PC-3 (cell line): ENCODE results near the gene ALS2CL. TPM values are rescaled to one million over a fixed set of nuclear protein-coding genes. Genes with fewer than 3 reads are reported as not detected.

ENCODE experiments used
- ATAC-seq: fragments of 200-7000 bp; cut with Tn5 transposase; 2 replicates; pipeline ENCODE4 v1.9.1; 2020; ENCODE audit warnings: mild to moderate bottlenecking, moderate library complexity
- BruUV-seq: library from RNA; stranded (reverse); fragments of 400-500 nt; replicated peaks from 2 replicates; lab custom pipeline; 2021; lab: Mats Ljungman, UMichigan
- CTCF ChIA-PET: fragments of 300-600 bp; sonication (Branson Sonifier 250); formaldehyde crosslinking; loops from one replicate; lab custom pipeline; 2022; ENCODE audit warnings: antibody characterized with exemption; lab: Charles Lee
- POLR2A ChIA-PET: fragments of 300-600 bp; sonication (Branson Sonifier 250); formaldehyde crosslinking; loops from one replicate; lab custom pipeline; 2022; ENCODE audit warnings: antibody characterized with exemption; ENCODE audit not compliant: unreplicated experiment; lab: Charles Lee
- DNase-seq: peaks from one replicate; pipeline ENCODE4 v3.0.0-alpha.2; 2015
- H2AFZ ChIP-seq: fragments of 300-600 bp; sonication (generic); 2 replicates; pipeline ENCODE4 v1.6.0; 2016; ENCODE audit warnings: antibody characterized with exemption, low read length
- H3F3A ChIP-seq: fragments of 300-600 bp; sonication (generic); one replicate; pipeline ENCODE4 v1.6.0; 2017; ENCODE audit warnings: antibody characterized with exemption, low read length, control low read depth, mild to moderate bottlenecking; ENCODE audit not compliant: unreplicated experiment
- H3K27ac ChIP-seq: fragments of 300-600 bp; sonication (generic); 2 replicates; pipeline ENCODE4 v1.5.1; 2016; ENCODE audit warnings: mild to moderate bottlenecking, low read length
- H3K27me3 ChIP-seq: fragments of 300-600 bp; sonication (generic); 2 replicates; pipeline ENCODE4 v1.6.1; 2016; ENCODE audit warnings: low read length, mixed read lengths
- H3K36me3 ChIP-seq: fragments of 300-600 bp; sonication (generic); 2 replicates; pipeline ENCODE4 v1.6.1; 2016; ENCODE audit warnings: low read depth, mixed run types, low read length, mixed read lengths
- H3K4me1 ChIP-seq: fragments of 300-600 bp; sonication (generic); 2 replicates; pipeline ENCODE4 v1.5.1; 2016; ENCODE audit warnings: low read length; ENCODE audit not compliant: insufficient read depth
- H3K4me2 ChIP-seq: fragments of 300-600 bp; sonication (generic); 2 replicates; pipeline ENCODE4 v1.6.0; 2016; ENCODE audit warnings: low read length
- H3K4me3 ChIP-seq: fragments of 300-600 bp; sonication (generic); 2 replicates; pipeline ENCODE4 v1.5.1; 2016; ENCODE audit warnings: mild to moderate bottlenecking, low read length, mixed read lengths
- H3K79me2 ChIP-seq: fragments of 300-600 bp; sonication (generic); 2 replicates; pipeline ENCODE4 v1.6.1; 2017; ENCODE audit warnings: low read length, mixed read lengths
- H3K9ac ChIP-seq: fragments of 300-600 bp; sonication (generic); 2 replicates; pipeline ENCODE4 v1.6.0; 2016; ENCODE audit warnings: mild to moderate bottlenecking, low read length
- H3K9me2 ChIP-seq: fragments of 300-600 bp; sonication (generic); replicated peaks from 2 replicates; pipeline ENCODE4 v1.6.1; 2016; ENCODE audit warnings: mixed run types, low read length, mixed read lengths
- H3K9me3 ChIP-seq: fragments of 300-600 bp; sonication (generic); 2 replicates; pipeline ENCODE4 v1.6.1; 2016; ENCODE audit warnings: low read length, mixed read lengths
- H4K20me1 ChIP-seq: fragments of 300-600 bp; sonication (generic); 2 replicates; pipeline ENCODE4 v1.6.1; 2016; ENCODE audit warnings: low read length, mixed read lengths
- EZH2 ChIP-seq: fragments of 300-600 bp; sonication (generic); IDR thresholded peaks from one replicate; pipeline ENCODE4 v1.6.1; 2017; ENCODE audit warnings: antibody characterized with exemption, mild to moderate bottlenecking, low read length; ENCODE audit not compliant: unreplicated experiment
- EZH2phosphoT487 ChIP-seq: fragments of 300-600 bp; sonication (generic); IDR thresholded peaks from 2 replicates; pipeline ENCODE4 v1.6.1; 2018; ENCODE audit warnings: mild to moderate bottlenecking, antibody characterized with exemption, low read length, borderline replicate concordance
- intact Hi-C: fragments of 100-400 bp; cut with micrococcal nuclease; formaldehyde crosslinking; loops from 2 replicates; pipeline ENCODE4 v1.9.0; 2023
- total RNA-seq: library from RNA; depleted of rRNA; stranded (reverse); fragments of >200 nt; gene quantifications from 2 replicates; pipeline ENCODE4 v1.2.3, GENCODE V29; 2014
- TF ChIP-seq, protein P1 (sequence below): fragments of 300-600 bp; sonication (generic); conservative IDR thresholded peaks from 2 replicates; pipeline ENCODE4 v1.5.1; 2017; ENCODE audit warnings: antibody characterized with exemption, low read depth, mild to moderate bottlenecking, low read length

The ALS2CL gene
- total RNA-seq, 1 experiment from 2014 or later, result 30.1 TPM

DNA sequence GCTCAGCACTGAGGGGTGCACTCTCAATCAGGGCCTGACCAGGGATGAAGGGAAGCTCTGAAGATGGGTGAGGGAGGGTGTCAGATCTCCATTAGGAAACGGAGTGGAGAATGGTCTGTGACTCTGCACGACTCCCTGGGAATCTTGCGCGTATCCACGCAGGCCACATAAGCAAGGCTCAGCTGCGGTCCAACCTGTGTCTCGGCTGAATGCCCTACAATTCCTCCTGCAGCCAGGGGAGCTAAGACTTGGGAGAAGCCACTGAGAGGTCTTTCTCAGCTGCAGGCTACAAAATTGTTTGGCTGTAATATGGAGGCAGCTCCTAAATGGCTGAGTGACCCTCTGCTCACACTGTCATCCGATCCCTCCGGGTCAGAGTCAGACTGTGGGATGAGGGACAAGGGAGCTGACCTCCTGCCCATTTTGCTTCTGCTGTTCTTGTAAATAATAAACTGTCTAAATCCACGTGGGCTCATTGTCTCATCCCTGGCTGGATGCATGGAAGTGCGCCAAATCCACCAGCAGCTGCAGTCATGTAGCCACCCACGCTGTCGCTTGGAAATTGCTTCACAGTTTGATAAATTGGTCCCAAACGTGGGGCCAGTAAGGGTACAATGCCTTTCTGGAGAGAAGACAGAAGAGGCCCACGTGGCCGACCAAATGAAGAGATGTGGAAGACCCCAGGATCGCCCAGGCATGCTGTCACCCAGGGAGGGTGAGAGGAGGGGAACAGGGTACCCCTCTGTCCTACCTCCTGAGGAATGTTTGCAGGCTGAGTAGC is 30.5 kb downstream of the ALS2CL start:
- intact Hi-C loops, result no loop called here
- no TSS peak for BruUV-seq
- no peak for TF ChIP-seq EZH2
- no peak for TF ChIP-seq EZH2phosphoT487
- TF ChIP-seq, protein P1, sequence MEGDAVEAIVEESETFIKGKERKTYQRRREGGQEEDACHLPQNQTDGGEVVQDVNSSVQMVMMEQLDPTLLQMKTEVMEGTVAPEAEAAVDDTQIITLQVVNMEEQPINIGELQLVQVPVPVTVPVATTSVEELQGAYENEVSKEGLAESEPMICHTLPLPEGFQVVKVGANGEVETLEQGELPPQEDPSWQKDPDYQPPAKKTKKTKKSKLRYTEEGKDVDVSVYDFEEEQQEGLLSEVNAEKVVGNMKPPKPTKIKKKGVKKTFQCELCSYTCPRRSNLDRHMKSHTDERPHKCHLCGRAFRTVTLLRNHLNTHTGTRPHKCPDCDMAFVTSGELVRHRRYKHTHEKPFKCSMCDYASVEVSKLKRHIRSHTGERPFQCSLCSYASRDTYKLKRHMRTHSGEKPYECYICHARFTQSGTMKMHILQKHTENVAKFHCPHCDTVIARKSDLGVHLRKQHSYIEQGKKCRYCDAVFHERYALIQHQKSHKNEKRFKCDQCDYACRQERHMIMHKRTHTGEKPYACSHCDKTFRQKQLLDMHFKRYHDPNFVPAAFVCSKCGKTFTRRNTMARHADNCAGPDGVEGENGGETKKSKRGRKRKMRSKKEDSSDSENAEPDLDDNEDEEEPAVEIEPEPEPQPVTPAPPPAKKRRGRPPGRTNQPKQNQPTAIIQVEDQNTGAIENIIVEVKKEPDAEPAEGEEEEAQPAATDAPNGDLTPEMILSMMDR, result no peak
- no peaks in the 10 kb centered on the region for H3K9me2 ChIP-seq
- peaks cover 13% of the 10 kb centered on the region for H3K4me1 ChIP-seq
- no peak overlapping the region for H2AFZ ChIP-seq
- DNase-seq (no peak), ATAC-seq (no peak)
- no peak overlapping the region for H3K9ac ChIP-seq
- no peaks in the 10 kb centered on the region for H3F3A ChIP-seq
- no peaks in the 10 kb centered on the region for H3K79me2 ChIP-seq
- H3K27ac ChIP-seq, result no peak overlapping the region
- H3K4me2 ChIP-seq, result no peak overlapping the region
- no peak overlapping the region for H3K4me3 ChIP-seq
- no peaks in the 10 kb centered on the region for H4K20me1 ChIP-seq
- ChIA-PET POLR2A (no interaction called here), CTCF (no interaction called here)
- H3K36me3 ChIP-seq, result no peaks in the 10 kb centered on the region
- no peaks in the 10 kb centered on the region for H3K27me3 ChIP-seq
- H3K9me3 ChIP-seq, result no peaks in the 10 kb centered on the region

GRCh38 chr3:46661776-46662766 is 31.4 kb downstream of the ALS2CL start:
- no peaks in the 10 kb centered on the region for H3K9me2 ChIP-seq
- intact Hi-C loops, result no loop called here
- no peaks in the 10 kb centered on the region for H3F3A ChIP-seq
- no peak overlapping the region for H3K9ac ChIP-seq
- no peaks in the 10 kb centered on the region for H3K27me3 ChIP-seq
- ChIA-PET CTCF (no interaction called here), POLR2A (no interaction called here)
- DNase-seq (no peak), ATAC-seq (no peak)
- no peak overlapping the region for H3K27ac ChIP-seq
- no peaks in the 10 kb centered on the region for H3K36me3 ChIP-seq
- BruUV-seq, result no TSS peak
- H2AFZ ChIP-seq, result no peak overlapping the region
- H4K20me1 ChIP-seq, result no peaks in the 10 kb centered on the region
- H3K4me1 ChIP-seq, result peaks cover 16% of the 10 kb centered on the region
- H3K9me3 ChIP-seq, result no peaks in the 10 kb centered on the region
- no peak overlapping the region for H3K4me2 ChIP-seq
- H3K4me3 ChIP-seq, result no peak overlapping the region
- TF ChIP-seq EZH2 (no peak), EZH2phosphoT487 (no peak)
- TF ChIP-seq, protein P1, result no peak
- no peaks in the 10 kb centered on the region for H3K79me2 ChIP-seq
